ENCODE measurements around the gene KPNB1. TPM values are rescaled to one million over a fixed set of nuclear protein-coding genes. Genes with fewer than 3 reads are reported as not detected.

The KPNB1 gene
- total and polyA plus RNA-seq, 2 experiments from 2014 or later = 274 to 599 TPM

- no peak for ATAC-seq
- H3K4me3 ChIP-seq = no peak overlapping the region
- H3K4me3 Mint-ChIP-seq = no peak overlapping the region
Measured at GRCh38 chr17:47636273-47637030, 13.3 kb upstream of the KPNB1 start.

More at GRCh38 chr17:47636273-47637030, 13.3 kb upstream of the KPNB1 start:
- Histone ChIP-seq H3K9me2 (ENCODE audit: insufficient read depth) (no peaks in the 10 kb centered on the region), H3K36me3 (ENCODE audit: insufficient read depth) (no peaks in the 10 kb centered on the region), H3K4me1 (ENCODE audit: insufficient read depth) (no peaks in the 10 kb centered on the region), H3K27ac (ENCODE audit: low read depth) (no peak overlapping the region), H3K79me2 (replicated peaks; ENCODE audit: insufficient read depth) (no peaks in the 10 kb centered on the region), H2AFZ (no peak overlapping the region), H3K27me3 (ENCODE audit: insufficient read depth) (no peaks in the 10 kb centered on the region), H4K20me1 (replicated peaks; ENCODE audit: insufficient read depth) (0 out of 2 replicates have a peak, but pooled peaks cover 2% of the 10 kb centered on the region), H3K4me2 (no peak overlapping the region), H3F3A (replicated peaks; ENCODE audit: low read depth) (no peaks in the 10 kb centered on the region)
- H3K4me1 Mint-ChIP-seq = no peaks in the 10 kb centered on the region
- H3K9me3 Mint-ChIP-seq = no peaks in the 10 kb centered on the region
- peaks cover 8% of the 10 kb centered on the region; the same call in 2 of the 3 replicates for H3K36me3 Mint-ChIP-seq (ENCODE audit: low read depth)
- TF ChIP-seq STAT1 (IDR thresholded peaks at IDR 0.05; ENCODE audit: unreplicated experiment) (no peak), ZNF331 (CRISPR knock-in tag; IDR thresholded peaks at IDR 0.05; ENCODE audit: low read depth) (no peak), EZH2 (IDR thresholded peaks at IDR 0.05; ENCODE audit: low read depth, unreplicated experiment) (no peak), ZNF114 (CRISPR knock-in tag; IDR thresholded peaks at IDR 0.05) (no peak), CREB1 (CRISPR knock-in tag; IDR thresholded peaks at IDR 0.05; ENCODE audit: low read depth) (no peak), ZNF462 (CRISPR knock-in tag; IDR thresholded peaks at IDR 0.05) (no peak), EZH2phosphoT487 (IDR thresholded peaks at IDR 0.05; ENCODE audit: unreplicated experiment) (no peak), ETS1 (IDR thresholded peaks at IDR 0.05) (no peak), CTCF (conservative IDR thresholded peaks at IDR 0.05; ENCODE audit: low read depth in 2 of 2) (no peak), POLR2AphosphoS5 (IDR thresholded peaks at IDR 0.05; ENCODE audit: low read depth) (no peak), JUNB (IDR thresholded peaks at IDR 0.05; ENCODE audit: unreplicated experiment) (no peak), REST (IDR thresholded peaks at IDR 0.05; ENCODE audit: unreplicated experiment) (no peak), NANOG (IDR thresholded peaks at IDR 0.05; ENCODE audit: borderline replicate concordance) (no peak)
- H3K27me3 Mint-ChIP-seq (ENCODE audit: insufficient read depth, low read depth, poor library complexity) = peaks cover 6% of the 10 kb centered on the region
- H3K27ac Mint-ChIP-seq = no peak overlapping the region
- DNase-seq (ENCODE audit: low spot score) = no peak
